Smooth muscle cell (in vitro differentiated cells): Measurements from ENCODE around the gene RGS12. TPM values are rescaled to one million over a fixed set of nuclear protein-coding genes. Genes with fewer than 3 reads are reported as not detected.
"Not testable (repeated sequence)": the region's sequence is repeated elsewhere in the genome, so short reads cannot be mapped to it uniquely, and the experiment has no call there.

Source experiments
- DNase-seq: peaks from one replicate; lab custom pipeline; 2025; ENCODE audit not compliant: unreplicated experiment; lab: John Stamatoyannopoulos, UW
- H2AFZ ChIP-seq: fragments of 200-600 bp; sonication (generic); 2 replicates; pipeline ENCODE4 v1.6.0; 2016; ENCODE audit warnings: antibody characterized with exemption, low read depth, mild to moderate bottlenecking
- H3F3A ChIP-seq: fragments of 200-600 bp; sonication (generic); 2 replicates; pipeline ENCODE4 v1.6.0; 2017; ENCODE audit warnings: antibody characterized with exemption, low read depth
- H3K27ac ChIP-seq: fragments of 200-600 bp; sonication (generic); 2 replicates; pipeline ENCODE4 v1.5.1; 2016; ENCODE audit warnings: low read depth, mild to moderate bottlenecking
- H3K27me3 ChIP-seq: fragments of 200-600 bp; sonication (generic); 2 replicates; pipeline ENCODE4 v1.6.1; 2016; ENCODE audit warnings: low read depth, mild to moderate bottlenecking
- H3K36me3 ChIP-seq: fragments of 200-600 bp; sonication (generic); 2 replicates; pipeline ENCODE4 v1.5.1; 2016; ENCODE audit warnings: low read depth
- H3K4me1 ChIP-seq: fragments of 200-600 bp; sonication (generic); 2 replicates; pipeline ENCODE4 v1.5.1; 2016; ENCODE audit warnings: low read depth
- H3K4me2 ChIP-seq: fragments of 200-600 bp; sonication (generic); 2 replicates; pipeline ENCODE4 v1.6.0; 2016; ENCODE audit warnings: mild to moderate bottlenecking
- H3K4me3 ChIP-seq: fragments of 200-600 bp; sonication (generic); 2 replicates; pipeline ENCODE4 v1.5.1; 2016; ENCODE audit warnings: mild to moderate bottlenecking
- H3K79me2 ChIP-seq: fragments of 200-600 bp; sonication (generic); 2 replicates; pipeline ENCODE4 v1.6.0; 2016; ENCODE audit warnings: low read depth, mild to moderate bottlenecking
- H3K9ac ChIP-seq: fragments of 200-600 bp; sonication (generic); 2 replicates; pipeline ENCODE4 v1.6.0; 2016; ENCODE audit warnings: low read depth
- H3K9me3 ChIP-seq: fragments of 200-600 bp; sonication (generic); replicated peaks from 2 replicates; pipeline ENCODE4 v1.5.1; 2016; ENCODE audit warnings: low read depth
- H4K20me1 ChIP-seq: fragments of 200-600 bp; sonication (generic); 2 replicates; pipeline ENCODE4 v1.6.0; 2016; ENCODE audit warnings: low read depth
- CTCF ChIP-seq: fragments of 200-600 bp; sonication (generic); IDR thresholded peaks from 2 replicates; pipeline ENCODE4 v1.5.1; 2017; ENCODE audit warnings: borderline replicate concordance, mild to moderate bottlenecking, antibody characterized with exemption; ENCODE audit not compliant: insufficient read depth, poor library complexity, severe bottlenecking
- WGBS: methylation state at CpG from one replicate; pipeline ENCODE4 v1.1.7; 2016; ENCODE audit warnings: low lambda C conversion rate; 5-methylcytosine and 5-hydroxymethylcytosine counted together
- polyA plus RNA-seq: library from polyadenylated mRNA; unstranded; fragments of >200 nt; fragmentation: Nextera tagmentation; extraction: Ambion mirVana; gene quantifications from 2 replicates; pipeline ENCODE4 v1.2.1, GENCODE V29; 2016
- total RNA-seq: library from RNA; depleted of rRNA; stranded (reverse); fragments of >200 nt; gene quantifications from 2 replicates; pipeline ENCODE4 v1.2.3, GENCODE V29; 2014

RGS12 gene
- total and polyA plus RNA-seq, 2 experiments from 2014 or later = 20.5 to 28.5 TPM

GRCh38 chr4:3299122-3299975, 6.5 kb downstream of the RGS12 start:
- no peaks in the 10 kb centered on the region for H3K27me3 ChIP-seq
- H4K20me1 ChIP-seq = peaks cover 88% of the 10 kb centered on the region
- no peak for DNase-seq
- peaks cover 7% of the 10 kb centered on the region for H3K4me1 ChIP-seq
- no peak overlapping the region for H3K4me3 ChIP-seq
- TF ChIP-seq CTCF = no peak
- H3K4me2 ChIP-seq = no peak overlapping the region
- H3K79me2 ChIP-seq = peaks cover 62% of the 10 kb centered on the region
- H3K27ac ChIP-seq = no peak overlapping the region
- 80% methylated on average over 9 of the region's 9 CpGs for WGBS
- no peak overlapping the region for H2AFZ ChIP-seq
- no peaks in the 10 kb centered on the region for H3F3A ChIP-seq
- no peaks in the 10 kb centered on the region for H3K36me3 ChIP-seq
- no peaks in the 10 kb centered on the region for H3K9me3 ChIP-seq
- H3K9ac ChIP-seq = no peak overlapping the region

GRCh38 chr4:3299976-3300671, 7.3 kb downstream of the RGS12 start:
- no peak for DNase-seq
- Histone ChIP-seq H2AFZ (no peak overlapping the region), H3K4me3 (no peak overlapping the region), H3K9ac (no peak overlapping the region), H3K27me3 (no peaks in the 10 kb centered on the region), H3F3A (no peaks in the 10 kb centered on the region), H3K9me3 (no peaks in the 10 kb centered on the region), H3K36me3 (no peaks in the 10 kb centered on the region), H3K79me2 (peaks cover 54% of the 10 kb centered on the region), H3K4me2 (no peak overlapping the region), H3K27ac (no peak overlapping the region), H3K4me1 (peaks cover 10% of the 10 kb centered on the region), H4K20me1 (peaks cover 95% of the 10 kb centered on the region)
- TF ChIP-seq CTCF = no peak
- WGBS = 89% methylated on average over 19 of the region's 19 CpGs

GRCh38 chr4:3300882-3301281, 8.1 kb downstream of the RGS12 start:
- Histone ChIP-seq H3K4me1 (peaks cover 15% of the 10 kb centered on the region), H3K79me2 (peaks cover 46% of the 10 kb centered on the region), H4K20me1 (peaks cover 100% of the 10 kb centered on the region)
- not testable (repeated sequence) for H3K4me3 ChIP-seq, H3K27me3 ChIP-seq, H3K36me3 ChIP-seq, H3K9ac ChIP-seq, H3K27ac ChIP-seq, H3K9me3 ChIP-seq, H3K4me2 ChIP-seq, H3F3A ChIP-seq, DNase-seq, H2AFZ ChIP-seq
- 98% methylated on average over 15 of the region's 15 CpGs for WGBS

- no peak overlapping the region for H3K4me3 ChIP-seq
- no peaks in the 10 kb centered on the region for H3F3A ChIP-seq
- H3K27ac ChIP-seq = no peak overlapping the region
- no peaks in the 10 kb centered on the region for H3K27me3 ChIP-seq
- no peak overlapping the region for H3K4me2 ChIP-seq
- no peaks in the 10 kb centered on the region for H3K9me3 ChIP-seq
- WGBS = 95% methylated on average over 15 of the region's 15 CpGs
- no peak overlapping the region for H3K9ac ChIP-seq
- H2AFZ ChIP-seq = no peak overlapping the region
- DNase-seq = no peak
- peaks cover 46% of the 10 kb centered on the region for H3K79me2 ChIP-seq
- H3K4me1 ChIP-seq = peaks cover 15% of the 10 kb centered on the region
- no peaks in the 10 kb centered on the region for H3K36me3 ChIP-seq
- H4K20me1 ChIP-seq = peaks cover 100% of the 10 kb centered on the region
- no peak for TF ChIP-seq CTCF
These were observed 8.8 kb downstream of the RGS12 start for GRCh38 chr4:3301450-3302172.
